ENCODE data around the gene DPEP2.

DNA sequence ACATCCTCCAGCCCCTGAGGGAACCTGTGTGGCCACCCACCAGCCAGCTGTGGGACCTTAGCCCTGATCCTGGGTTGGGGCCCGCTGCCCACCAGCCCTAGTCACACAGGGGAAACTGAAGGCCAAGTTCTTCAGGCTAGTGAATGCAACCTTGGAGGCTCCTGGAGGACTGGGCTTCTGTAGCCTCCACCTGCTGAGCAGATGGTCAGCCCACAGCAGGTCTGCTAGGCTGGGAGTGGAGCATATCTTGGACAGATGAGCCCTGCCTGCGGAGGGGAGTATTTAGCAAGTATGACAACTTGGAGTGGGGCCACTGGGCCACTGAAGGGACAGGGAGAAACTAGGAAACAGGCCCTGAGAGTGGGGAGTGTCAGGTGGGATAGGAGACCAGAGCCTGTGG, 23.1 kb downstream of the DPEP2 start:
- TF ChIP-seq EZH2 (IDR thresholded peaks at IDR 0.05; ENCODE audit: borderline replicate concordance, low read depth, low read length, severe bottlenecking): no peak
- TF ChIP-seq, protein P1, sequence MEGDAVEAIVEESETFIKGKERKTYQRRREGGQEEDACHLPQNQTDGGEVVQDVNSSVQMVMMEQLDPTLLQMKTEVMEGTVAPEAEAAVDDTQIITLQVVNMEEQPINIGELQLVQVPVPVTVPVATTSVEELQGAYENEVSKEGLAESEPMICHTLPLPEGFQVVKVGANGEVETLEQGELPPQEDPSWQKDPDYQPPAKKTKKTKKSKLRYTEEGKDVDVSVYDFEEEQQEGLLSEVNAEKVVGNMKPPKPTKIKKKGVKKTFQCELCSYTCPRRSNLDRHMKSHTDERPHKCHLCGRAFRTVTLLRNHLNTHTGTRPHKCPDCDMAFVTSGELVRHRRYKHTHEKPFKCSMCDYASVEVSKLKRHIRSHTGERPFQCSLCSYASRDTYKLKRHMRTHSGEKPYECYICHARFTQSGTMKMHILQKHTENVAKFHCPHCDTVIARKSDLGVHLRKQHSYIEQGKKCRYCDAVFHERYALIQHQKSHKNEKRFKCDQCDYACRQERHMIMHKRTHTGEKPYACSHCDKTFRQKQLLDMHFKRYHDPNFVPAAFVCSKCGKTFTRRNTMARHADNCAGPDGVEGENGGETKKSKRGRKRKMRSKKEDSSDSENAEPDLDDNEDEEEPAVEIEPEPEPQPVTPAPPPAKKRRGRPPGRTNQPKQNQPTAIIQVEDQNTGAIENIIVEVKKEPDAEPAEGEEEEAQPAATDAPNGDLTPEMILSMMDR (IDR thresholded peaks at IDR 0.05; ENCODE audit: borderline replicate concordance, extremely low read depth, low read length, poor library complexity, severe bottlenecking): no peak

Data from DND-41 (cell line).